ENCODE measurements around the gene BTRC.

The BTRC gene

DNA sequence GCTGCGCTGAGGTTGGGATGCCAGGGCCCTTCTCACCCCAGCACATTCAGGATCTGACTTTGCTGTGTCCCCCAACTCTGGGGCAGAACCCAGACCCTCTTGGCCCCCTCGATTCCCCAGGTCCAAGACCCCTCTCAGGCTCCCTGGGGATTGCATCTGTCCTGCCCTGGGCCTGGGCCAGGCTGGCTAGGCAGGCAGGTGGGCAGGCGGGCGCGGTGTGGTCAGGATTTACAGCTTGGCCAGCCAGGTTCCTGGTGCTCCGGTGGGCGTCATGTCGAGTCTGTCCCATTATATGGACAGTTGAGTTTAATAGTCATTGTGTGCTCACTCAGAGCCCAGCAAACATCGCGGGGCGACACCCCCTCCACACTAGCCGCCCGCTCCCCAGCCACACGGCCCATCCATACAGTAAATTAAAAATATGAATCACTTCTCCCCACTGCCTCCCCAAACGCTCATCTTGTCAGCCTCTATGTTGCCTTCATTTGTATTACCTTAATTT lies 210.6 kb downstream of the BTRC start:
- DNase-seq (ENCODE audit: low read depth in 4 of 4, low spot score in 1 of 4): no peak

DNA sequence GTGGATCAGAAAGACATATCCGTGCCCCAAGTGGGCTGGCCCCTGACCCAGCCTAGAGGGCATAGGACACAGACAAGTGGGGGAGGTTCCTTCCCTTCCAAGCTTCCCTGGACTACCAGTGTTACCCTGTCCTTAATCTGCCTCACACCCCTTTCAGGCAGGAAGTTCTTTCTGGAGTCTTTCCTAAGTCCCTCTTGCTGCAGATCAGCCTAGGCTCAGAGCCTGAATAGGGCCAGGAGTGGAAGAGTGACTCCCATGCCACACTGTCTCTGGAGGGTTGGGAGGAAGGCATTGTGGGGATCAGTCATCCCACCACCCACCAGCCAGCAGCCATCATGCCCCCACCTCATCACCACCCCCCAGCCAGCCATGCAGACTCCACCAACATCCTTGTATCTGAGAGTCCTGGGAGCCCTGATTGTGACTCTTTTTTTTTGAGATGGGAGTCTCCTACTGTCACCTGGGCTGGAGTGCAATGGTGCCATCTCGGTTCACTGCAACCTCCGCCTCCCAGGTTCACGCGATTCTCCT lies 211.5 kb downstream of the BTRC start:
- DNase-seq (ENCODE audit: low read depth in 4 of 4, low spot score in 1 of 4): no peak

DNA sequence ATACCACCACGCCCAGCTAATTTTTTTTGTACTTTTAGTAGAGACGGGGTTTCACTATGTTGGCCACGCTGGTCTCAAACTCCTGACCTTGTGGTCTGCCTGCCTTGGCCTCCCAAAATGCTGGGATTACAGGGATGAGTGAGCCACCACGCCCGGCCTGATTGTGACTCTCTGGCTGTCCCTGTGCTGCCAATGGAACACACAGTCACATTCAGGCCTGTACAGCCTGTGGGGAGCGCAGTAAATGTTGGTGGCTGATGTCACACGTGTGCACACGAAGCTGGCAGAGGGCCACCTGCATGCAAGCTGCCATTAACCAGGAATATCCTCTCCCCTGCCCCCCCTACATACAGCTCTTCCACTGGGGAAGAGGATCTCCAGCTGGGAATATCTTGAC lies 212.0 kb downstream of the BTRC start:
- DNase-seq (ENCODE audit: low read depth in 4 of 4, low spot score in 1 of 4): no peak

DNA sequence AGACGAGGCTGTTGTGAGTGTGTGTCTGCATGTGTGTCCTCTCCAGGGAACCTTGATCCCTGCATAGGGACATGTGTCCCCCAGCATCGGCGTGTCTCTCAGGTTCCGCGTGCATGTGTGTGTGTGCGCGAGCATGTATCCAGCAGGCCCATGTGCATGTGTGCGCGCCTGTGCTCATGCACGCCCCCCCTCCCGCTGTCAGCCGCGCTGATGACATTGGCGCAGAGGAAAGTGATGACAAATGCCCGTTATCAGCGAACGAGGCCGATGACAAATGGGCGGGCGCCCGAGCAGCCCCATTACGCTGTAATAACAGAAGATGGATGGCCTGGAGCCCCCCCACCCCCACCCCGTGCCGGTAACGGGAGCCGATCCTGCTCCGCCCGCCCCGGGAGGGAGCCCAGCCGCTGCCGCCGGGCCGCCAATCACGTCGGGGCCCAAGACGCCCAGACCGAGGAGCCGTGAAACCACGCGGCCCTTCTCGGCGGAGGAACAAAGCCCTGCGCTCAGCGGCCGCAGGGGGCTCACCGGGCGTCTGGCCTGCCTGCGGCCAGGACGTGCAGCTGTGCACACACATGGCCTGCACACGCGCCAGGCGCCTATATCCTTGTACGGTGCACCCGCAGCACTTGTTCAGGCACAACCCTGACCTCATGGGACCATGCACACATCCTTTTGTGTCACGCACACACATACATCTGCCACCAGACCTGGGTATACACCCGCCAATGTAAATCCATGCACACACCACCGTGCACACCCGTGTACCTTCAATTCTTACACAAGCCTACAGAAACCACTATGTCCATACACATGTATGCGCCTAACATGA lies 212.6 kb downstream of the BTRC start:
- no peak for DNase-seq (ENCODE audit: low read depth in 4 of 4, low spot score in 1 of 4)

DNA sequence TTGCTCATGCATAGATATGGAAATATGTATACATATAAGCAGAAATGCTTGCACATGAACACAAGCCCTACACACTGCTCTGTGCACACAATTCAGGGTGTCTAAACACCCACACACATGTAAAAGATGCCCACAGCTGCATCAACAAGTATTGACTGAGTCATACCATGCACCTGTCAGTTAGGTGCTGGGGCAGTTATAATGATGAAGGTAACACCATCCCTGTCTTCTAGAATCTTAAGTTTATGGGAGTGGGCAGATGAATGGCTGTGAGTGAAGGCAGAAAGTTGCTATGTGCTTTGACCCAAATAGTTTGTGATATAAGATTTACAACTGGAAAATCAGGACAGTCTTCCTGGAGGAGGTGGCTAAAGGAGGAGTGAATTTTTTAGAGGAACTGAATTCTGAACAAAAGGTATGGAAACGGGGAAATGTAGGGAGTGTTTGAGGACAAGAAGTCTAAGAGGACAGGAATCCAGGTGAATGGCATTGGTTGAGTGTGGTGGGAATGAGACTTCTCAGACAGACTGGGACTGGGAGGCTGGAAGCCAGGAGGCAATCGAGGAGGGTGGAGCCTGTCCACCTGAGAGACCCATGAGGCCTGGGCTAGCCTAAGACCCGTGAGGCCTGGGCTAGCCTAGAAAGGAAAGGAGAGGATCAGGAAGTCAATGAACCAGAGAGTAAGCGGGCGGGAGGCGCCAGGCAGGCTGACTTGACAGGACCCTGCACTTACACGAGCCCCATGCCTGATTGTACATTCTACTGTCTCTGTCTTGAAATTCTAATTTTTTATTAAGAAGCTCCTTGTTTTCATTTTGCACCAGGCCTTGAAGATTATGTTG lies 213.4 kb downstream of the BTRC start:
- DNase-seq (ENCODE audit: low read depth in 4 of 4, low spot score in 1 of 4): no peak

DNA sequence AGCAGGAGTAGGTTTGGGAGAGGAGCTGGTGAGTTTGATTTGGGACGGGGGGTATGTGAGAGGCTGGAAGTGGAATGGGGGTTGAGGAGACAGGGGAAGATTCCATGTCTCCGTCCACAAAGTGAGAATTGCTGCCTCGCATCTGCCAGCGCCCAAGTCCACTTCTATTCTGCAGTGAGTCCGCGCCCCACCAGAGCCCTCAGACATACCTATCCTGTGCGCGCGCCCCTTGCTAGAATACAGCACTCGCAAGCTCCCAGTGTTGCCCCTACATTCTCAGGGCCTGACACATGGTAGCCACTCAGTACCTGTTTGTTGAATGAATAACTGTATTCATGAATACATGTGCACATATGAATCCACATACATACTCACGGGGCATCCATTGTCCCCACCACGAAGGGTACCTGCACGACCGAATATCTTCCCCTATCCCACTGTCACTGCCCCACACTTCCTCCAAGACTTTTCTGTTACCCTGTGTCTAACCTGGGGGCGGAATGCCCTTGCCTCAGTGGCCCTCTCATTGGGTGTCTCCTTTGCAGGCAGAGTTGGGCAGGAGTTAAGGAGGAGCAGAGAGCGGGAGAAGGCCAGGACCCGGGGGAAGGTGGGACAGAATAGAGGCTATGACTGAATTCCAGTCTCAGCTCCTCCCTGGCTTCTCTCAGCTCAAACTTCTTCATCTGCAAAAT lies 214.2 kb downstream of the BTRC start:
- DNase-seq (ENCODE audit: low read depth in 4 of 4, low spot score in 1 of 4): no peak

DNA sequence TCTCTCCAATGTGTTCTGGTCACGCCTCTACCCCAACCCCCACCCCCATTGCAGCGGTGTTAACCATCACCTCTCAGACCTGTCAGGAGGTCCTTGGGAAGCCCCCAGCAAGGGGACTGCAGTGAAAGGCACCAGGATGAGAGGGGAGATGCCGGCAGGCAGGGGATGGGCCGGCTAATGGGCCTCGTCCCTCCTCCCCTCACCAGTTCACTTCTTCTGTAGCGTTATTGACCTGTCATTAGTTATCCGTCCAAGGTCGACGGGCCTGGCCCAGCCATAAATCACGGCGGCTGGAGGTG lies 215.3 kb downstream of the BTRC start:
- no peak for DNase-seq (ENCODE audit: low read depth in 4 of 4, low spot score in 1 of 4)

DNA sequence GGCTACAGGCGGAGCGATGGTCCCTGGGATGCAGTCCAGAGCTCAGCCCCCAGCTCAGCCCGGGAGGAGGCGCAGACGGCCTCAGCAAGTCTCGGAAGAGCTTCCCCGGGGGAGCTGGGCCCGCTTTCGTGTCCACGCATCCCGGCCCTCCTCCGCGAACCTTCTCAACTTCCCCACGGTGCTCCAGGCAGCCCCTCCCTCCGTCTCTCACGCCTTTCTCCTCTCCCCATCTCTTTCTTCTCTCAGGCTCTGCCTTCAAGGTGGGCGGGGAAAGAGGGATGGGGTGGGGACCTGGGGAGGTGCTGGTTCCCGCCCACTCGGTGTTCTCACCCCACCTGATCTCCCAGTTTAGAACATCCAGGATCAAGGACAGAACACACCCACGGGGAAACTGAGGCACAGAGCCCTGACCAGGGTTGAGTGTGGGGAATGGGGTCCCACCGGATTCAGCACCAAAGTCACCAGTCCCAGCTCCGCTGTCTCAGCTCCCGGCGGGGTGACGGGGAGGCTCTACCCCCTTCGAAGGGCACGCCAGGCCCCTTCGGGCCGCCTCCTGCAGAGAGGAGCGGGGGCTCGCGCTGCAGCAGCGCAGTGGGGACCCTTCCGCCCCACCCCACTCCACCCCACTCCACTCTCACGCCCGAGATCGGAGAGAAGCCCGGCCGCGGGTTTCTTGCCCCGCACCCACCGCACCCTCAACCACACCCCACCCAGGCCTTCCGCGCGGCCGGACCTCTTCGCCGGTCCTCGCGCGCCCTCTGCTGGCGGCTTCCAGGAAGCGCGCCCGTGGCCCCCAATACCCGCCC lies 215.9 kb downstream of the BTRC start:
- DNase-seq (ENCODE audit: low read depth in 4 of 4, low spot score in 1 of 4): peak; percentile 52 to 82 (median 70)

DNA sequence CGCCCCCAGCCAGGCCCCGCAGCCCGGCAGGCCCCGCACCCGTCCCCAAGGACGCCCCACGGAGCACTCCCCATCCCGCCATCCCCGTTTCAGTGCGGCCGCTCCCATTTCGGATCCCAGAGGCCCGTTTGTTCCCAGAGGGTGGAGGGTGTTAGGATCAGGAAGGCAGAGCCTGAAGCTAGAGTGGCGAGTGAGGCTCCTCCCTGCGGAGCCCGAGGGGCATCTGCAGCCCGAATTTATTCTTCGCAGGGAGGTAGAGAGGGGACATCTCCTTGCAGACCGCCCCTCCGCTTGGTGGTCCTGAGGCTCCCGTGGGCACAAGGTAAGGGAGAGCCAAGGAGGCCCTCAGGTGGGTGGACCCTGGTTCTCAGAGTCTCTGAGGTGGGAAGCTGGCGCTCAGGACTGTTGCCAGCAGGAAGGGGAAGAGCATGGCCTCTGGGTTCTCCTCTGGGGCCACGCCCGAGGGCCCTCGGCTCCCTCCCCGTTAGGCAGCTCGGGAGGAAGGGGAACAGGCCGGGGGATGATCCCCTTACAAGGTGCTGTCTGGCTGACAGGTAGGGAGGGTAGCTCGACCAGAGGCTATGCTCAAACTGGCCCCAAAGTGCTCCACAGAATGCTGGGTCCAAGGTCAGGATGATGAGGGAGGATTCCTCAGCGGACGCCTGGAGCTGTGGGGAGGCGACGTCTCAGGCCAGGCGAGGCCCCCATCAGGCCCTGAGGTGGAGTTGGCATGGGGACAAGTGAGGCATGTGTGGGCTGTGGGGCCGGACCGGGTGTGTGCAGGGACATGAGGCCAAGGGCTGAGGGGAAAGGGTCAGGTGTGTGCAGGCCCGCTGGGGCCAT lies 216.7 kb downstream of the BTRC start:
- no peak for DNase-seq (ENCODE audit: low read depth in 4 of 4, low spot score in 1 of 4)

DNA sequence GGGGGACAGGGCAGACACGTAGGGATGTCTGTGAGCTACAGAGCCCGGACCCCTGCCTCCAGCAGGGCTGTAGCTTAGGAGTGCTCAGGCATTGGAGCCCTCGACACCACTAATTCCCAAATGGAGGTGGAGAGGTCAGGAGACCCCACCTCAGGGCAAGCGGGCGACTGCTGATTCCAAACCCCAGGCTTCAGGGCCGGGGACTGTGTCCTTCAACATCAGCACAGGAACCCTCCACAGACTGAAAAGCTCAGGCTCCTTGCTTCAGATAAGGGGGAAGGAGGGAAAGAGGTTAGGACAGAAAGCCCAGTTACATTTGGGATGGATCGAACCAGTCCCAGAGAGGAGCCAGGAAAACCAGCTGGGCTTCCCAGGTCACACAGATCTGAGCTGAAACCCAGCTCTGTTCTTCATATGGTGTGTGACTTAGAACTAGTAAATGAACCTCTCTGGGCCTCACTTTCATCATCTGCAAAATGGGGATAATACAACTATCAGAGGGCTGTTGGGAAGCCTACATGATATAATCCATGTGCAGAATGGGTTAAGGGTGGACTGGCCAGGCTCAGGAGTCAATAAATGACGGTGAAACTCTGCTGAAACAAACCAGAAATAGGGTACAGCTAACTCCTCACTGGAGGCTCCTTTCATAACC lies 217.4 kb downstream of the BTRC start:
- no peak for DNase-seq (ENCODE audit: low read depth in 4 of 4, low spot score in 1 of 4)

DNA sequence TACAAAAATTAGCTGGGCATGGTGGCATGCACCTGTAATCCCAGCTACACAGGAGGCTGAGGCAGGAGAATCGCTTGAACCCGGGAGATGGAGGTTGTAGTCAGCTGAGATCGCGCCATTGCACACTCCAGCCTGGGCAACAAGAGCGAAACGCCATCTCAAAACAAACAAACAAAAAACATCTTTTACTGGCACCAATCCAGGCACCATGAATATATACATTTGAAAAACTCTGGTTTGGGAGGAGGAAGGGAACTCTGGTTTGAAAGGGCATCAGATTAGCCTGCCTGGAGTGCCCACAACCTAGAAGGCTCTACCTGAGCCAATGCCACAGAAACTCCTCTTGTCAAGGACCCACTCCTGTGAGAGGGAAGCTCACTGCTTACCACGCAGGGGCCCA lies 218.2 kb downstream of the BTRC start:
- DNase-seq (ENCODE audit: low read depth in 4 of 4, low spot score in 1 of 4): no peak

DNA sequence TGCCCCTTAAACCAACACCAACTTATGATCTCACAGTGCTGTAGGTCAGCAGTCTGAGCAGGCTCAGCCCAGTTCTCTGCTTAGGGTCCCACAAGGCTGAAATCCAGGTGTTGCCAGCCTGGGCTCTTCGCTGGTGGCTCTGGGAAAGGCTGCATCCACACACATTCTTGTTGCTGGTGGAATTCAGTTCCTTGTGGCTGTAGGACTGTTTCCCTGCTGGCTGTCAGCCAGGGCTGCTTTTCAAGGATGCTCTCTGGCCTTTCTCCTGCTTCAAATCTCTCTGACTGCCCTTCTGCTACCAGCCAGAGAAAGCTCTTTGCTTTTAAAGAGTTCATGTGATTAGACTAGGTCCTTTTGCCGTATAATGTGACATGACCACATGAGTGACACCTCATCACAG lies 218.8 kb downstream of the BTRC start:
- no peak for DNase-seq (ENCODE audit: low read depth in 4 of 4, low spot score in 1 of 4)

DNA sequence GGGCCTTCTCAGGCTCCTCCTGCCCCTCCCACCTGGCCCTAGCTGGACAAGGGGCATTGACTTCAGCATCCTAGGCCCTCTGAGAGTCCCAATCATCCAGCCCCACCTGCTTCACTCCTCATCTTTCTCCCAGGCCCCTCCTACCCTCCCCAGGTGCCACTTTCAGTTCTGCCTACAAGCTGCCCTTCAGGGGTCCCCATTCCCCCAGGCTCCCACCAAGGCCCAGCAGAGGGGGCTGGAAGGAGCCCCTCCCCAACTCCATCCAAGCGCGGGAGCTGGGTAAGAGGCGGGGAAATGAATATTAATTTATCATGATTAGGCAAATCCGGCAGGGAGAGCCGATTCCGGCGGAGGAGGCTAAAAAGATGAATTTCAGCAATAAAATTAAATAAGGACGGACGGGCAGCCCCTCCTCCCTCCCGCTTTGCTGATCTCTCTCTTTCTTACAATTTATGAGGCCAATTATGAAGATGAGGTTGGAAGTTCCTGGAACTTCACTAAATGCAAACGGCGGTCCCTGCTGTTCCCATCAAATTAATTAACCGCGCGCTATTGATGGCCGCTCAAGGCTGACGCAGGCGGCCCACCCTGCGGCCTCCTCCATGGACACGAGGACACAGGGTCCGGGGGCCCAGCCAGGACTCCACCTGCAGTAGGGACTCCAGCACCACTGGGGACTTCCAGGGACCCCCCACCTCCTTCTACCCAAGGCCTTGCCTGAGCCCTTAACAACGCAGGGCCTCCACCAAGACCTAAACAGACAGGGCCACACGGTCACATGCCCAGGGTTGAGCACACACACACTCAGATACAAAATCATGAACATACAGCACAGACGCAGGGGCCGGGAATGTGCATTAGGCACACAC lies 220.2 kb downstream of the BTRC start:
- DNase-seq (ENCODE audit: low read depth in 4 of 4, low spot score in 1 of 4): no peak

DNA sequence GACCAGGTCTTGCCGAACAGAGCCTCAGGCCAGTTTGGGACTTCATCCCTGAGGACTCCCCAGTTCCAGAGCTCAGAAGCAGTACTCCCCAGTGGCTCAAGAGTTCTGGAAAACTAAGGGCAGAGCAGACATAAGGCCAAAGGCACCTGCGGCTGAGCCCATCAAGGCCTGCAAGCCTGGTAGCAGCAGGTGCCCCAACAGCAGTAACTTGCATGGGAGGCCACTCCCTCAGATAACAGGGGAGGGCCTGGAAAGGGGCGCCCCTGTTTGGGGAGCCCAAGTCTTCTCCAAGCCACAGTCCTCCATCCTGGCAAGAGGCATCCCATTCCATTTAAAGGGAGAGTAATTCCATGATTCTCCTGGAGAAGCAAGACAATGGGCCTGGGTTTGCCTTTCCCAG lies 221.1 kb downstream of the BTRC start:
- DNase-seq (ENCODE audit: low read depth in 4 of 4, low spot score in 1 of 4): no peak

DNA sequence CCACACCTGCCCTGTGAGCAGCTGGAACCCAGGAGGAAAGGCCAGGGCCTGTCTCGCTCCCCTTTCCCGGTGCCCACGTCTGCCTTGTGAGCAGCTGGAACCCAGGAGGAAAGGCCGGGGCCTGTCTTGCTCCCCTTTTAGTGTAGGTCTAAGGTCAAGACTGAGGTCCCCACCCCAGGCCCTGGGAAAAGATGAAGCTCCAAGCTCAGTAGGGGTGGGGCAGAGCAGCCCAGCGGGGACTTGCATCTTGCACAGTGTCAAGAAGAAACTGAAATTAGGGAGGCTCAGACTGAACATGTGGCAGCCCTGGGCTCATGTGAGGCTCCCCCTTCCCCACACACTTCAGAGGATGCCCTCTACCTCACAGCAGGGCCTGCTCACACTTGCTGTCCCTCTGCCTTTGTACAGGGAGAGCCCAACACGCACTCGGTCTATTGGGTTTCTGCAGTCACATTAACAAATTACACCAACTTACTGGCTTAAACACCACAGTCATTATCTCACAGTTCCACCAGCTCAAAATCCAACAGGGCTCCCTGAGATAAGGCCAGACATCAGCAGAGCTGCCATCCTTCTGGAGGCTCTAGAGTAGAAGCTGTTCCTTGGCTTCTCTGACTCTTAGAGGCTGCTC lies 221.7 kb downstream of the BTRC start:
- DNase-seq (ENCODE audit: low read depth in 4 of 4, low spot score in 1 of 4): no peak

DNA sequence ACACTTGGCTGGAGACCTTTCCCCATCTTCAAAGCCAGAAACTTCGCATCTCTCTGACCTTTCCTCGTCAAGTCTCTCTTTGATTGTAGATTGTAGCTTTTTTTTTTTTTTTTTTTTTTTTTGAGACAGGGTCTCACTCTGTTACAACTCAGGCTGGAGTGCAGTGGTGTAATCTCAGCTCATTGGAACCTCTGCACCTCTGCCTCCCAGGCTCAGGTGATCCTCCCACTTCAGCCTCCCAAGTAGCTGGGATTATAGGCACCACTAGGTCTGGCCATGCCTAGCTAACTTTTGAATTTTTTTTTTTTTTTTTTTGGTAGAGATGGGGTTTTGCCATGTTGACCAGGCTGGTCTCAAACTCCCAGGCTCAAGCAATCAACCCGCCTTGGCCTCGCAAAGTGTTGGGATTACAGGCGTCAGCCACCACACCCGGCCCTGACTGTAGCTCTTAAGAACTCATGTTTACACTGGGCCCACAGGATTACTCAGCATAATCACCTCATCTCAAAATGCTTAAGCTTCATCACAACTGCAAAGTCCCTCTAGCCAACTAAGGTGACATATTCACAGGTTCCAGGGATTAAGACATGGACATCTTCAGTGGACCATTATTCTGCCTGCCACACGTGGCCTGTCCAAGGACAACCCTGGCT lies 222.4 kb downstream of the BTRC start:
- DNase-seq (ENCODE audit: low read depth in 4 of 4, low spot score in 1 of 4): no peak

DNA sequence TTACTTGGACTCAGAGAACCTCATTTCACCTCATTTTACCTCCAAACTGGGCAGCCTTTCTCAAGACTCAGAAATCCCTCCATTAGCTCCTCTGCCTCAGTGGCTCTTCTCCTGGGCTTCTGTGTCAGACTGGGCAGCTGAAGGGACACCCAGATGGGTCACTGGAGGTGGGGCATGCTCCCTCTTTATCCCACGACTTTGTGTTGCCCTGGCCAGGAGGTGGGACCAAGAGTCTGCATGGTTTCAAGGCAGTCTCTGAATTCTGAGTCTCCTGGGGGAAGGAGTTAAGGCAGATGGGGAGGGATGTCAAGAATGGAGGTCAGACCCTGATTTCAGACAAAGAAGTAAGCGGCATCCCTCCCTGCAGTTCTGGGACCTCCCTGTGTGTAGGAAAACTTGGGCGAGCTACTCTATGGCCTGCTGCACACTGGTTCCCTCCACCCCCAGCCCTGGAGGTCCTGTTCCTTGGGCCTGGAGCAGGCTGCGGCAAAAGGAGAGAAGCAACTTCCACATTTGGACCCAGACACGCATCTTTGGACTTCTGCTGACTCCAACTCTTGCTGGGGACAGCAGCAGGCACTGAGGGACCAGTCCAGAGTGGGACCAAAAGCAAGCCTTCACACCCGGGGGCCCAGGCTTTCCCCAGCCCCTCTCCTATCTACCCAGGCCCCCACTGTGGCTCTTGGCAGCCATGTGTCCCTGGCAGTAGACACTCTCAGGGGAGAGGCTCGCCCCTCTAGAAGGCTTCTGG lies 223.3 kb downstream of the BTRC start:
- DNase-seq (ENCODE audit: low read depth in 4 of 4, low spot score in 1 of 4): no peak

Measured in stimulated activated CD4-positive, alpha-beta T cell treated with anti-CD3 and anti-CD28 coated beads, Interleukin-1b, Interleukin-23, amount 100 ng/mL, for 24 hours (primary cell).